ENCODE results near the gene ANGPT4. TPM values are rescaled to one million over a fixed set of nuclear protein-coding genes. Genes with fewer than 3 reads are reported as not detected.
"Not testable (repeated sequence)": the region's sequence is repeated elsewhere in the genome, so short reads cannot be mapped to it uniquely, and the experiment has no call there.

ANGPT4 gene
- total RNA-seq, 1 donor from 2014 or later: not detected

GRCh38 chr20:910132-910869, 5.8 kb downstream of the ANGPT4 start:
- intact Hi-C loops (cut with micrococcal nuclease): no loop called here

- intact Hi-C loops (cut with micrococcal nuclease): no loop called here
These were observed 6.5 kb downstream of the ANGPT4 start for GRCh38 chr20:909641-910040.

DNA sequence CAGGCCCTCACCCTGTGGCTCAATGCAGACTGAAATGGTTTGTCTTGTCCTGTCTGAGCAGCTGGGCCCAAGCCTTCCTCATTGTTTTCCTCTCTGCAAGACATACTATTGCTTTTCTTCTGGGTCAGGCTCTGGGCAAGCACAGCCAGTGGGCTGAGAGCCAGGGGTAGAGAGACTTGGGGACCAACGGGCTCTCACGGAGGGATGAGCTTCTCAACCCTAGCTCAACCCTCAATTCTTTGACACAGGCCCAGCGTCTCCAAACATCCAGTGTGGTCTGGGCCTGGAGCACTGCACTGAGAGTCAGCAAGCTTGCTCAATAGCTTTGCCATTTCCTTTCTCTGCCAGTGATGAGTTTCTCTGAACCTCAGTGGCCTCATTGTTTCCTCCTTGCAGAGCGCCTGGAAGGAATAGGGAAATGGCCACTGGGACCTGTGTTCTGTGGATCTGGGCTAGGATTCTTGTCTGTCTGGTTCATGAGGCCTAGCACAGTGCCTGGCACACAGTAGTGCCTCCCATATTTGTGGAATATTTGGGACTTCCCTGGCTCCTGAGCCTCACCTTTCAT, 9.3 kb downstream of the ANGPT4 start:
- intact Hi-C loops (cut with micrococcal nuclease): no loop called here

GRCh38 chr20:906001-906520, 10.1 kb downstream of the ANGPT4 start:
- intact Hi-C loops (cut with micrococcal nuclease): no loop called here

DNA sequence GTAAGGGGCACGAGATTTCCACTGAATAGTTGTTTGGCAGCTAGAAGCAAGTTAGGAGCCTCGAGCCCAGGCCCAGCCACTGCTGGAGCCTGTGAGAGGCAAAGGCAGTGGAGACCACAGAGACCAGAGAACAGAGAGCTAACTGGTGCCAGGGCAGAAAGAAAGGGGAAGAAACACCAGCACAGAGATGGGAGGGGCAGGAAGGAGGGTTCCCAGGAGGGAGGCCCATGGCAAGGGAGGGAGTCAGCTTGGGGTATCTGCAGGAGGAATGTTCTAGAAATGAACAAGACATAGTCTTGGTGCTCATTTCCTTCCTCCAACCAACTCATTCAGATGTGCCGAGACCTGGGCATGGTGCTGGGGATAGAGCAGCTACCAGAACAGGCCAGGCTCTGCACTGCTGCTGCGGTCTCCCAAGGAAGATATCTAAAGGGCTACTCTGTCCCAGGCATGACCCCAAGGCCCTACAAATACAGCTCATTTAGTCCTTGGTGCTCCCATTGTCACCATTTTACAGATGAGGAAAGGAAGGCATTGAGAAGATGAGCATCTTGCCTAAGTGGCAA, 10.7 kb downstream of the ANGPT4 start:
- intact Hi-C loops (cut with micrococcal nuclease): no loop called here

- intact Hi-C loops (cut with micrococcal nuclease): no loop called here
These were observed 12.0 kb downstream of the ANGPT4 start for GRCh38 chr20:904039-904545.

- intact Hi-C loops (cut with micrococcal nuclease): not testable (repeated sequence)
These were observed 18.7 kb downstream of the ANGPT4 start for GRCh38 chr20:897436-897835.

GRCh38 chr20:896501-897025, 19.6 kb downstream of the ANGPT4 start:
- intact Hi-C loops (cut with micrococcal nuclease): no loop called here

DNA sequence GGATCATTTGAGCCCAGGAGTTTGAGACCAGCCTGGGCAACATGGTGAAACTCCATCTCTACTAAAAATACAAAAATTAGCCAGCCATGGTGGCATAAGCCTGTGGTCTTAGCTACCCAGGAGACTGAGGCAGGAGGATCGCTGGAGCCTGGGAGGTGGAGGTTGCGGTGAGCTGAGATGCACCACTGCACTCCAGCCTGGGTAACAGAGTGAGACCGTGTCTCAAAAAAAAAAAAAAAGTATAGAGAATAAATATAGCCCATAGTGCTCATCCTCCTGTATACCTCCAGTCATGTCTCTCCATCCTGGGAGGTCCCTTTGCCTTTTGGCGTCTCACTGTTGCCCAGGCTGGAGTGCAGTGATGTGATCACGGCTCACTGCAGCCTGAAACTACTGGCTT, 23.8 kb downstream of the ANGPT4 start:
- intact Hi-C loops (cut with micrococcal nuclease): not testable (repeated sequence)

DNA sequence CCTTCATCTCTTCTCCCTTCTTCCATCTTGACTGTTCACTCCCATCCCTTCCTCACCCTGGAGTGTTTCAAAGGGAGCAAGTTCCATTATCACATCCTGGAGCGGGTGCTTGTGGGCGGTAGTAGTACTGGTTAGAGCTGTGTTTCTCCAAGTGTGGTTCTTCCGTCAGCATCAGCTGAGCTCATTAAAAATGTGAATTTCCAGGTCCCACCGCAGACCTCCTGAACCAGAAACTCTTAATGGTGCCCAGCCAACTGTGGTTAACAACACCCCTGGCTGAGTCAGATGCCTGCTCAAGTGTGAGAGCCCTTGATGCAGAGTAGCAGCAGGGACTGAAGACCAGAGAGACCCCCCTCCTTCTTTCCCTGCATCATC, 24.4 kb downstream of the ANGPT4 start:
- intact Hi-C loops (cut with micrococcal nuclease): no loop called here

DNA sequence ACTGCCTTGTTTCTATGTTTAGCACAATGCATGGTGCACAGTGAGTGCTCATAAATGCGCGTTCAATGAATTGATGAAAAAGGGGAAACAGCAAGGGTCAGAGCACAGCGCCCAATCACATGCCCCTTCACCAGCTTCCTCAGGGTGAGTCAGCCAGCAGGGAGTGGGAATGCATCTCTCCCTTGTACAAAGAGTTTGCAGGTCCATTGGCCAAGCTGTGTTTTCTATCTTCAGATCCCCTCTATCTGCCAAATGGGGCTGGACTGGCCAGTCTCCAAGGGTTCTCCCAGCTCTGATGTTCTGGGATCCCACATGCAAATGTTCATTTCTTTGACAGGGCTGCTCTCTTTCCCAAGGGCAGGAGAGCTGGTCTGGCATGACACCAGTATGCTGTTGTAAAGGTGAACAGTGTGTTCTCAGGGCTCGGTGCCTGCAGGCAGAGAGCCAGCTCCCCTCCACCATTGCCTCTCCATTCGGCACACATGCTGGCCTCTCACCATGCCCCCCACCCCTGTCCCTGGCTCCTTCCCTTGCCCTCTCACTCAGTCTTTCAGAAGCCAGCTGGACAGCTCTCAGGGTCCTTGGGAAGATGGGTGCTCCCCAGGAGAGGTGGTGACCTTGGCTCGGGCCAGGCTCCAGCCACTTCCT, 25.0 kb downstream of the ANGPT4 start:
- intact Hi-C loops (cut with micrococcal nuclease): no loop called here

DNA sequence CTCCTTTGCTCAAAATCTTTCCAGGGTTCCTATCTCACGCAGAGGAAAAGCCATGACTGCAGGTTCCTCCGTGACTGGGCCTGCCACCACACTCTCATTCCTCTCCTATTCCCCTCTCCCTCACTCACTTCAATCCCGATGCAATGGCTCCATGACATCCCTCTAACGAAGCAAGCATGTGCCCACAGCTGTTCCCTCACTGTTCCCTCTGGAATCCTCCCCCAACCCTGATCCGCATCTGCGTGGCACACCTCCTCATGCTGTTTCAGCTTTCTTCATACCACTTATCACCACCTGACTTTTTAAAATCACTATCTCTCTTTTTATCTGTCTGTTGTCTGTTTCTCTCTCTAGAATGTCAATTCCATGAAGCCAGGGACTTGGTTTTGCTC, 25.5 kb downstream of the ANGPT4 start:
- intact Hi-C loops (cut with micrococcal nuclease): no loop called here

DNA sequence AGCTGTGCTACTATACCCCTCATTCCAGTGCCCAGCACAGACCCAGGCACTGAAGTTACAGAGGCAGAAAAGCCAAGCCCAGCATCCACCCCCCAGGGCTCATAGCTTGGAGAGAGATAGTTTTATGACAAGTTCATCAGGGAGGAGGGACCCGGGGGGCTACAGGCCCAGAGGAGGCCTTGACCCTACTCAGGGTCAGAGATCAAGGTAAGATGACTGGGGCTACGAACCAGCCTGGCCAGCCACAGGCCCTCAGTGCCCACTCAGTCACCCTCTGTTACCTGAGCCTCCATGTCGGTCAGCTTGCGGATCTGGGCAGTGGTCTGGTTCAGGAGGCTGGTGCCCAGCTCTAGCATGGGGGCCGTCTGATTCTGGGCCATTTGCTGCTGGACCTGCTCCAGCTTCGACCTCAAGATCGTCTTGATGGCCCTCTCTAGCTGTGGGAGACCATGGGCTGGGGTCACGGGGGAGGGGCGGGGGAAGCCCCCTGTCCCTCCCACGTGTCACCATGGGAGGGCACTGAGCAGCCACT, 26.1 kb downstream of the ANGPT4 start:
- intact Hi-C loops (cut with micrococcal nuclease): loop anchor here (5.0 to 10.0 kb wide), 2 partner anchors 65 to 73 kb away; no protein-coding TSS in a partner anchor

GRCh38 chr20:889106-889505, 27.0 kb downstream of the ANGPT4 start:
- intact Hi-C loops (cut with micrococcal nuclease): loop anchor here (5.0 to 10.0 kb wide), 2 partner anchors 66 to 72 kb away; no protein-coding TSS in a partner anchor

DNA sequence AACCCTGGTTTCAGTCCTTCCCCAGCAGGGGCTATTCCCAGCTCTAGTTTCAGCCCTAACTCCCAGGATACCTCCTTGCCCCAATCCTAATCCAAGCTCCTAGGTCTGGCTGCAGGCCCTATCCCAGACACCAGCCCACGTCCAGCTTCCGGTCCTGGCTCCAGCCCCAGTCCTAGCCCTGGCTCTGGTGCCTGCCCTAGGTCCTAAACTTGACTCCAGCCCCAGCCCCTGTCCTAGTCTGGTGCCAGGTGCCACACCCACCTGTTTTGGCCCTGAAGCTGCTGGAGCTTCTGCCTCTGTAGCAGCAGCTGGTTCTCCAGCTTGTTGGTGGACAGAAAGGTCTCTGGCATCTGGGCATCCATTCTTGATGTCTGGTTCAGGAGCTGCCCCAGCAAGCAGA, 28.1 kb downstream of the ANGPT4 start:
- intact Hi-C loops (cut with micrococcal nuclease): loop anchor here (5.0 to 10.0 kb wide), 2 partner anchors 67 to 71 kb away; no protein-coding TSS in a partner anchor

GRCh38 chr20:887137-887536, 29.0 kb downstream of the ANGPT4 start:
- intact Hi-C loops (cut with micrococcal nuclease): loop anchor here (5.0 to 10.0 kb wide), 2 partner anchors 68 to 70 kb away; no protein-coding TSS in a partner anchor

- intact Hi-C loops (cut with micrococcal nuclease): loop anchor here (5.0 to 10.0 kb wide), 2 partner anchors 68 to 70 kb away; no protein-coding TSS in a partner anchor
These were observed 30.9 kb downstream of the ANGPT4 start for GRCh38 chr20:884983-885952.

DNA sequence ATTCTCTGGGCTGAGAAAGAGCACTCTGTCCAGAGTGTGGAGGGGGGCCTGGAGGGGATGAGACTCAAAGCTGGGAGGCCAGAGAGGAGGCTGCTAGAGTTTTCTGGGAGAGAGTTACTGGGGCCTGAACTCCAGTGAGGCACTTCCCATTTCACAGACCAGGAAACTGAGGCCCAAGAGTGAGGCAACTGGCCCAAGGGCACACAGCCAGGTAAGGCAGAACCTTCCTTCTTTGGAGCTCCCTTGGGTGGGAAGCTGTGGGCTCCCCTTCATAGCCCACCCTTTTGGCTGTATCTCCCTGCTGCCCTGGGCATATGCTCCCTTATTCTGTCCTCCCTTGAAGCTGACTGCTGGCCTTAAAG, 34.4 kb downstream of the ANGPT4 start:
- intact Hi-C loops (cut with micrococcal nuclease): loop anchor here (10.0 kb wide), 1 partner anchor 73 kb away; no protein-coding TSS in a partner anchor

DNA sequence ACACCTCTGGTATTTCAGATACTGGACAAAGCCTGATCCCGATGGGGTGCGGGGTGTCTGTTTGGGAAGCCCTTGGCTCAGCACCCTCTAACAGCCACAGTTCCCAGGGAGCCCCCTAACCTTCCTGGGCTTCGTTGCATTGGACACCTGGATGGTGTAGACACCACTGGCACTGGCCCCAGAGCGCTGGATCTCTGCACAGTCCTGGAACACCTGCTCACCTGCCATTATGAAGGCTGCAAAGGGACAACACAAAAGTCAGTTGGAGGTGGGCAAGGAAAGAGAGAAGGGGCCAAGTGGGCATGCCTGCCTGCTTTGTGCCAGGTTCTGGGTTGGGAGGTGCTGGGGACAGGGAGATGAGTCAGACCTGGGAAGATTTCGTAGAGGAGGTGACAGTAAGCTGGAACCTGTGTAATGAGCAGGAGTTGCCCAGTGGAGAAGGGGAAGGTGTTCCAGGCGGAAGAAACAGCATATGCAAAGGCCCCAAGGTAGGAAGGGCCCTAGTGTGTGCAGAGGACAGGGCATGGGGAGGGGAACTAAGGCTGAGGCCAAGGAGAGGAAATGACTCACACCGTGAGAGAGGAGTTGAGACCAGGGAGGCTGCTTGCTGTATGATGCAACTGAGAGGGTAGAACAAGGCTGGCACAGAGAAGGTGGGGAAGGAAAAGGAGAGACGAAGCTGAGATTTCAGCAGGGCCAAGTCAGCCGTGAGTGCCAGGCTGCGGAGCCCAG, 34.9 kb downstream of the ANGPT4 start:
- intact Hi-C loops (cut with micrococcal nuclease): loop anchor here (10.0 kb wide), 1 partner anchor 74 kb away; no protein-coding TSS in a partner anchor
